ENCODE measurements around the gene TDRD3.

Gene TDRD3

DNA sequence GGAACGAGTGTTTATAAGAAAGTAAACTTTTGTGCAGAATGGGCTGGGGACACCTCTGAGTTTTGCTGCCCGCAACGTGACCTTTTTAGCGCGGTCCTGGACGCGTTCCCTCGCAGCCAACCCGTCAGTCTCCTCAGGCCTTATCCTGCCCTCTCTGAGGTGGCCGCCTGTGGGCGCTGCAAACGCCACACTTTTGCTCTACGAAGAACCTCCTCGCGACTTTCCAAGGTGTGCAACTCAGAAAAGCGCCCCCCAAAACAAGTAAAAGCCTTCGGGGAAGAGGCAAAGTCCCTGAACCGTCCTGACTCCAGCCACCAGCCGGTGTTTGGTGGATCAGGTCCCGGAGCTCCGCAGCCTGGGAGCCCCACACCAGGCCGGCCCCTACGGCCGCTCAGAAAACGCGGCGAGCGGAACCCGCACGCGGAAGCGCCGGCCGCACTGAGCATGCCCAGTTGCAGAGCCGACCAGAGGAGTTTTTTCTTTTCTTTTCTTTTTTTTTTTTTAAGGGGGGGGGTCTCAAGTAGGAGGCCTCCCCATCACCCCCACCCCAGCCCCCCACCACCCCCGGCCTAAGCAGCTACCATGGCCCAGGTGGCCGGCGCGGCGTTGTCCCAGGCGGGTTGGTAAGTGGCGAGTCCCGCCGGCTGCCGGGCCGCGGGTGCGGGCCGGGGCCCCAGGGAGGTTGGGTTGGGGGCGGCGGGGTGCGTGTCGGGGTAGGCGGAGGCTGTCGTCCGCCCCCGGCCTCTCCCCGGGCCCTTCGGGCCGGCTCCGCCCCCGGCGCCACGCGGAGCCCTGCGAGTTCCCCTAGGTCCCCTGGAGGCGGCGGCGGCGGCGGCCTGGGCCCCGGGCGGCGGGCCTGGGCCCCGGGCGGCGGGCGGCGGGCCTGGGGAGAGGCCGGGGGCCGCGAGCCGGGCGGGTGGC is at the start of gene TDRD3:
TSS of gene TDRD3 (plus strand) at position 438 of the 921 bp plus-strand sequence. CDS start at position 583, 145 bp downstream.
- DNase-seq = peak; percentile 92

DNA sequence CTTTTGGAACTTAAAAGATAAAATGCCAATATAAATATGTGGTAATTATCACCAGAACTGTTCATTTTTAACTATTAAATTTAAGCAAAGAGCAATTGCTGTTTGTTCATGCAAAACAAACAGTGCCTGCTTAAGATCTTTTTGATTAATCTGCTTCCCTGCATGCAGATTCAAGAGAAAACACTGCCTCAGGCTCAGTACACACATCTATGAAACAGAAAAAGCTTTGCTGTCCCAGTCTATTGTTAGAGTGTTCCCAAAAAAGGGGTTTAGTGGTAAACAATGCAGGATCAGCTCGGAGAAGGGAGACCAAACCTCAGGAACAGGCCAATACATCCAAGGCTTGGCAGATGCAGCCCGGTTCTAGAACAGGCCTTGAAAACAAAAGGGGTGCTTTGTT is 49.3 kb upstream of the TDRD3 start:
- no peak for DNase-seq

DNA sequence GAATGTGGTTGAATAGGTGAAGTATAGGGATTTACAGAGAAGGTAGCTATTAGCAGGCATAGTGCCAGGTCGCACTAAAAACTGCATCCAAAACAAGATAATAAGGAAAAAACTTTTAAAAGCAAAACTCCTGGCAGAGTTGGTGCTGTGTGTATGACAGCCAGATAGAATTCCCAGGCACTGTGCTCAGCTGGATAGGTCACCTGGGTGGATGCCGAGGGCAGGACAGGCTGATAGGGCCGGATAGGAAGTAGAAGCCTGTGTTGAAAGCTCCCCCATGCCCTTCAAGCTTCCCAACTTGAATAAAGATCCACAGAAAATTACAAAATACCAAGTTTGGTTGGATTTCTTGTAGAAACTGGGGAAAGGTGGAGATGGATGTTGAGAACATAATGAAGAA is 48.9 kb upstream of the TDRD3 start:
- no peak for DNase-seq

DNA sequence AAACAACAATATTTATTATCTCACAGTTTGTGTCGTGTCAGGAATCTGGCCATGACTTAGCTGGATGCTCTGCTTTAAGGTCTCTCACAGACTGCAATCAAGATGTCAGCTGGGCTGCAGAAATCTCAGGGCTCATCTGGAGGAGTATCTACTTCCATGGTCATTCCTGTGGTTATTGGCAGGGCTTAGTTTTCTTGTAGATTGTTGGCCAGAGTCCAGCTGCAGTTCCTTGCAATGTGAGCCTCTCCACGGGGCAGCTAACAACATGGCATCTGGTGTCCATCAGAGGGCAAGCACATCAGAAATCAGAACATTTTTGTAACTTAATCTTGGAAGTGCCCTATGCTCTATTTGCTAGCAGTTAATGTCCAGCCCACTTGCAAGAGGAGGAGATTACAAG is 45.7 kb upstream of the TDRD3 start:
- peak; percentile 21 for DNase-seq

DNA sequence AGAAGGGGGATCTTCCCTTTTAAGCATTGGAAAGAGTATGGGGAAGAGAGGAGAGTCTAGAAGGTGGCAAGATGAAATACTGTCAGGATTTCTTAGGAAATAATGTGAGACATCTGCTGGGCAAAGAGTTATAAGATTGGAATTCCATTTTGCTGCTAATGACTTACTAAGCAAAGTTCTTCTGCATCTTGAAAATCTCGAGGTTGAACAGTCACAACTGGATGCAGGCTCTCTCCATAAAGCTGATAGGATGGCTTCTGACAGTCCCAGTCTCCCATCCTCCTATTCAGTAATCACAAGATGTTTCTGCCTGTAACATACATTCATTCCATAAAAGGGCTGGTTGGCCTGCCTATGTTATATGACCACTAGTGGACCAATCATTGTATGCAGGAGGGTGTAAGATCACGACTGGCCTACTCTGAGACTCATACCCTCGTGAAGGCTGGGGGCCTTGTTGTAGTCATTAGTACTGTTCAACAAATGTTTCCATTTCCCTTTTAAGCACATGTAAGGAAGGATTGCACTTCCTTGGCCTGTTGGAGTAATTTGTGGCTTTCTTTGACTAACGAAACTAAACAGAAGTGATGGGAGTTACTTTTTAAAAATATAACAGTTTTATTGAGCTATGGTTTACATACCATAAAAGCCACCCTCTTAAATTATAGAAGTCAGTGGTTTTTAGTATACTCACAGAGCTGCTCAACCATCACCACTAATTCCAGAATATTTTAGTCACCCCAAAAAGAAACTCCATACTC is 45.0 kb upstream of the TDRD3 start:
- DNase-seq = no peak

DNA sequence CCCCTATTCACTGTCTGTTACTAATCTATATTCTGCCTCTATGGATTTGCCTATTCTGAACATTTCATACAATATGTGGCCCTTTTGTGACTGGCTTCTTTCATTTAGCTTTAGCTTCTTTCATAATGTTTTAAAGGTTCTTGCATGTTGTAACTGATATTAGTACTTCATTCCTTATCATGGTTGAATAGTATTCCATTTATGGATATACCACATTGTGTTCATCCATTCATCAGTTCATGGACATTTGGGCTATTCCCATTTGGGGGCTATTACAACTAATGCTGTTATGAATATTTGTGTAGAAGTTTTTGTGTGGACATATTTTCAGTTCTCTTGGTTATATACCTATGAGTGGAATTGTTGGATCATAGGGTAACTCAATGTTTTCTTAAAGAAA is 44.4 kb upstream of the TDRD3 start:
- DNase-seq = no peak

DNA sequence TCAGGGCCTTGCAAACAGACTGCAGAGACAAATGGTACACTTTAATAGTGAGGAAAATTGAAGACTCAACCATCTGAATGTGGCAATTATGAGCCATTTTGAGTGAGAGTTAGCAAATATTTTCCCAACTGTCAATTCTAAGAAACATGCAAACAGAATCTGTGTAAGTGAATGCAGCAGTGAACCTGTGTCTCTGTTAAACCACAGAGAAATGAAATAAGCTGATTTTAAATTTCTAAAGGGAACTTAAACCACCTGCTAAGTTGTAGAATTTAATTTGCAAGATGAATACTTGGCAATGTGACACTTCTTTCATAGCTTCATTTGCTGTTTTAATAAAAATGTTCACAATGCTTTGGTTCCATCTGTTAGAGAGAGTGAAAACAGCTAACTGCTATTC is 42.0 kb upstream of the TDRD3 start:
- no peak for DNase-seq

DNA sequence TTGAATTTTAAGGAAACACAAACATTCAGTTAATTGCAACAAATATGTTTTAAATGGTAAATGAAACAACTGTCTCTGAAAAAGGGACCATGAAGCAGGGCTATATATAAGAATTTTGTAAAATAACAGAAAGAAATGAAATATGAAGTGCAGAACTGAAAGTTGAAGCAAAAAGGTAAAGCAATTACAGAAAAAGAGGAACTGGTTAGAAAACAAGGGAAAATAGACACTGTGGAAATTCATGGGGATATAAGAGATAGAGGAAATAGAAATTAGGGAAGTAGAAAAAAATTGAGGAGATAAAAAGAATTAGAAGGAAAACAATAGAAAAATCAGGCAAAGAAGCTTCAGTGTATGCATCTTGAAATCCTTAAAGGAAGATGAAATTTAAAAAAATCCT is 40.0 kb upstream of the TDRD3 start:
- DNase-seq = peak; percentile 34

DNA sequence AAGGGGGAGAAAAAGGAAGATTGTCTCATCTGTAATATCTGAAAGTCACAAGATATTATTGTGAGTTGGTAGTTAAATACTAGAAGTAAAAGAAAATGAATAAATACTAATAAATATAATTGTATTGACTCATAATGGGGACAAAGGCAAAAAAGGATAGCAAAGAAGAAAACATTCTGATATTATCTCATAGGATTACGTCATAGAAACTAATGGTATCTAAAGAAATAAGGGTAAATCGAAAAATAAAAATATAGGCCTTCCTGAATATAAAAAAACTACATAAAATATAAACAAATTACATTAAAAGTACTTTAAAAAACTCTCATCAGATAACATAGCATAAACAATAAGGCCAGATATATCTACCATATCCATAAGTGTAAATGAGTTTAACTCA is 38.6 kb upstream of the TDRD3 start:
- no peak for DNase-seq

DNA sequence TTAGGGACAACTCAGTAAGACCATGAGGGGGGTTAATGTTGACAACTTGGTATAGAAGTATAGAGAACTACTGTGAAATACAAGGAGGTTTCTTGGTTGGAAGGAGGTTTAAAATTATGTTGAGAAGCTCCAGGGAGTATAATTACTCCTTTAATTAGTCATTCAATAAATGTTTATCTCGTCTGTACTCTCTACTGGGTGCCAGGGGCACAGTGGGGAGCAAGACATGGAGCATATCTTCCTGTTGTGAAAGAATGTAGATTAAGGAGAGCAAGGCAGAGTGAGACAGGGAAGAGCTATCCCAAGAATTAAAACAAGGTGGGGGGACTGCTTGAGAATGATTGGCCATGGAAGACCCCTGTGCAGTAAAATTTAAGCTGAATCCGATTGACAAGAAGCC is 33.7 kb upstream of the TDRD3 start:
- DNase-seq = no peak

DNA sequence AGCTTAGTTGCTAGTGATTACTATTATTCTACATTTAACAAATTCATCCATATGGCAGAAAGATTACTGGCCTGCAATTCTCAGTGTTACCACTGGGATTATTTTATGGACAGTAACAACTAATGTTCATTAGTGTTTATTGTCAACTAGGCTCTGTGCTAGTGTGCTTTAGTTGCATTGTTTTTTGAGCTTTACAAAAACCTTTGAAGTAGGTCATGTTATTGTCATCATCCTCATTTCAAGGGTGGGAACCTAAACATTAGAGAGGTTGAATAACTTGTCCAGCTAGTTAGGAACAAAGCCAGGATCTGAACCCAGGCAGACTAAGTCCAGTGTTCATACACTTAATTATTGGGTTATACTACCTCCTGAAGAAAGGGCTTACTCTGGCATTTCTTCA is 27.8 kb upstream of the TDRD3 start:
- peak; percentile 27 for DNase-seq

DNA sequence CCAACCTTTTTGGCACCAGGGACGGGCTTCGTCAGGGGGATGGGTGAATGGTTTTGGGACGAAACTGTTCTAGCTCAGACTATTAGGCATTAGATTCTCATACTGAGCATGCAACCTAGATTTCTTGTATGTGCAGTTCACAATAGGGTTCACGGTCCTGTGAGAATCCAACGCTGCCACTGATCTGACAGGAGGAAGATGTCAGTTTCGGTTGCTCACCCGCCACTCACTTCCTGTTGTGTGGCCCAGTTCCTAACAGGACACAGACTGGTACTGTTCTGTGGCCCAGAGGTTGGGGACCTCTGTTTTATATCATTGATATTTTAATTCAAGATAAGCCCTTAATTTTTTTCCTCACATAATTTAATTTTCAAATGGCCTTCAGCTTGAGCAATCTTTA is 26.7 kb upstream of the TDRD3 start:
- no peak for DNase-seq

DNA sequence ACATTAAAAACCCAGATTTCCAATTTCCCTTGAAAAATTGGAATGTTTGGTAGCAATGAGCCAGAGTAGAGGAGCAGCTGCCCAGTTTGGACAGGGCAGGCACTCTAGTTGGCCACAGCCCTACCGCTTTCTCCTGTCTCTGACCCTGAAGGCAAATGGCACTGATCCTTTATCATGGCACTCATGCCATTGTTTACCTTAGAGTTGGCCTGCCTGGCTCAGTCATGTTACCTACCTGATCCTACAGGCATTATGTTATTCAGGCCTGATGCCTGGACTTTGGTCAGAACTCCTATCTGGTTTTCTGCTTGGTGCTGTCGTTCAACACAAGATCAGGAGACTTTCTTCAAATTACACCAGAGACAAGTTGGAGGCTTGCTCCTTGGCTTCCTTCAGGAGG is 24.9 kb upstream of the TDRD3 start:
- no peak for DNase-seq

DNA sequence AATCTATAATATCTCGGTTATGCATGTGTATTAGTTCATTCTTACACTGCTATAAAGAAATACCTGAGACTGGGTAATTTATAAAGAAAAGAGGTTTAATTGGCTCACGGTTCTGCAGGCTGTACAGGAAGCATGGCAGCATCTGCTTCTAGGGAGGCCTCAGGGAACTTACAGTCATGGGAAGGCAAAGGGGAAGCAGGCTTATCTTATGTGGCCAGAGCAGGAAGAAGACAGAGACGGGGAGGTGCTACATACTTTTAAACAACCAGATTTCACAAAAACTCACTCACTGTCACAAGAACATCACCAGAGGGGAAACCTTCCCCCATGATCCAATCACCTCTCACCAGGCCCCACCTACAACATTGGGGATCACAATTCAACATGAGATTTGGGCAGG is 17.7 kb upstream of the TDRD3 start:
- peak; percentile 66 for DNase-seq

DNA sequence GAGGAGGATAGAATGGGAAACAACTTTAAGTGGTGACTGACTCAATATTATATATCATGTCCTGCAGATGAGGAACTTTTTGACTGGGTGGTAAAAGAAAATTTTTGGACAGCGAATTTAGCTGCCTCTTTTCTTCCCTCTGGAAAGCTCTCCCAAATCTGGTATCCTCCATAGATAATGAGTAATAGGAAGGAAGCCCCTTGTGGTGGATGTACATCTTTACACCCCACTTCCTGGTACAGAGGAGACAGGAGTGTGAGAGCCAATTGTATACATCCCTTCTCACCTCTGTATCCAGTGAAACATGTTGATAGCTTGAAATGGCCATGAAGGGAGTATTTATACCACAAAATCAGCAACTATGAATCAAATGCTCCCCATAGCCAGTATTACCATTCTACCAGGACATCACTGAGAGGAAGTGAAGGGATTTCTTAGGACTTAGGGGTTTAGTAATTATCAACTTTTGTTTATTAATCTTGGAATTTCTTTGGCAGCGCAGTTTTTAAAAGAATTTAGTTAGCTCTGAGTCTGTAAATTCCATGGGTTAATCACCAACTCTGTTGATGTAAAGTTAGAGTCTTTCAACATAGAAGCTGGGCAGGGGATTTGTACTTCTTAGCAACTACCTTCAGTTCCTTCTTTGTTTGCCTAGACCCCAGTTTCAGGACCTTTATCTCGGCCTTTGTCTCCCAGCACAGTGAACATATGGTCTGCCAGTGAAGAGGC is 17.0 kb upstream of the TDRD3 start:
- DNase-seq = no peak

DNA sequence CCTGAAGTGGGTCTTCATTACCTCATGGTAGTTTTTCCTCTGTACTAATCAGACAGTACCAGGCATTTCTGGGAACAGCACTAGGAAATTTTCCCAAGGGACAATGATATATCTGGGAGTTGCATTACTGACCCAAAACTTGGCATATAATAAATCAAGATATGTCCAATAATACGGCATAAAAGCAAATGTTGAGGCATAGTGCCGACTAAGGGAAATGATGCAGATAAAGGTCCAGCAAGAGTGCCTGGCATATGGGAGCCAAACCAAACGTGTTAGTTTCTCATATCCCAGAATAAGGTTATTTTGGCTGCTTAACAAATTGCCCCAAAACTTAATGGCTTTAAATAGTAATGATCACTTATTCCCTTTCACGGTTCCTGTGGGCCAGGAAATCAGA is 12.1 kb upstream of the TDRD3 start:
- no peak for DNase-seq

DNA sequence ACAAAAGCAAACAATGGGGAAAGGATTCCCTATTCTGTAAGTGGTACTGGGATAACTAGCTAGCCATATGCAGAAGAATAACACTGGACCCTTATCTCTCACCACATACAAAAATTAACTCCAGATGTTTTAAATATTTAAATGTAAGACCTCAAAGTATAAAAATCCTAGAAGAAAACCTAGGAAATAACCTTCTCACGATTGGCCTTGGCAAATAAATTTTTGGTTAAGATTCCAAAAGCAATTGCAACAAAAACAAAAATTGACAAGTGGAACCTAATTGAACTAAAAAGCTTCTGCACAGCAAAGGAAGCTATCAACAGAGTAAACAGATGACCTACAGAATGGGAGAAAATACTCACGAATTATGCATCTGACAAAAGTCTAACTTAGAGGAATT is 10.8 kb upstream of the TDRD3 start:
- DNase-seq = no peak

DNA sequence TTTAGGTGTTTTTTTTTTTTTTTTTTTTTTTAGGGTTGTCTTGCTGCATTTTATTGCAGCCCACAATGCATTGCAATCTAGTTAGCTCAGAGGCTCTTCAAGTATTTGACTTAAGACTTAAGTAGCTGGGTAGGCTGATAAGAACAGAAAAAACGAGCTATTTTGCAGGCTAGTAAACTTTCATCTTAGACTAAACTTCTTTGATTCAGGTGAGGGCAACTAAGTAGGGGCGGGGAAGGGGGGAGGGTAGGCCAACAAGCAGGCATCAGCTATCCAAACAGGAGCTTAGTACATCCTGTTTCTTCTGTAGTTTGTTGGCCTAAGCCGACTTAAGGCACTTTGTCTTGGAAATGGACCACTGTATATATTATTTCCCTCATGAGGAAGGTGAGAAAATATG is 4.9 kb upstream of the TDRD3 start:
- no peak for DNase-seq

DNA sequence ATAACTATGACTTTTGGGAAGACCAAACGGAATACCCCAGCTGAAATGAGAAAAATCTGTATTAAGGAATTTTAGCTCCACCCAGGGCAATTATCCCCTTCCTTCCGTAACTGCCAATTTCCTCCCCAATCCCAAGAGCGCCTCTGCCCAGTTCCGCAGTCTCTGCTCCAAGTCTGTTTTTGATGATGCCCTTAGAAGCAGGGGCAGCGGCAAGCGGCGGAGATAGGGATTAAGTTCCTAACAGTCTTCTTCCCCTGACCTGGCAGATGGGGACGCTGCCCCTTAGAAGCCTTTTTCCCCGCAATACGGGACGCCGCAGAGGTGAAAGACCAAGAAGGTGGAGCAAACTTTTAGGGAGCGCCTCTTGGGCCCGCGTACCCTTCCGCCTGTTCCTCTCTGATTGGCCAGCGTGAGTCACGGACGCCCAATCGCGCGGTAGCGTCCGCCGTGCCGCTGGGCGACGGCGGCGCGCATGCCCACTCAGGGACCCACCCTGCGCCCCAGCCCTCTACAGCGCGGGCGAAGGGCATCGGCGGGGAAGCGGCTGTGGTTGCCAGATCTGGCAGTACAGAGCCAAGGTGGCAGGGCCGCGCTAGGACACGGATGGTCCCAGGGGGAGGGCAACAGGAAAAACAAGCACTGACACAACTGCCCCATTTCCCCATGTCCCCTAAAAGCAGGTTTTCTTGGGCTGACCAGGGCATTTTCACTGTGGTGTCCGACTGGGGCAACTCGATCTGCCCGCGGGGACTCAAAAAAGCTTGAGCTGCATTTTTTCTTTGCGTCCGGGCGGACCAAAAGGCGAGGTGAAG is 843 bp upstream of the TDRD3 start:
- peak; percentile 95 for DNase-seq

DNA sequence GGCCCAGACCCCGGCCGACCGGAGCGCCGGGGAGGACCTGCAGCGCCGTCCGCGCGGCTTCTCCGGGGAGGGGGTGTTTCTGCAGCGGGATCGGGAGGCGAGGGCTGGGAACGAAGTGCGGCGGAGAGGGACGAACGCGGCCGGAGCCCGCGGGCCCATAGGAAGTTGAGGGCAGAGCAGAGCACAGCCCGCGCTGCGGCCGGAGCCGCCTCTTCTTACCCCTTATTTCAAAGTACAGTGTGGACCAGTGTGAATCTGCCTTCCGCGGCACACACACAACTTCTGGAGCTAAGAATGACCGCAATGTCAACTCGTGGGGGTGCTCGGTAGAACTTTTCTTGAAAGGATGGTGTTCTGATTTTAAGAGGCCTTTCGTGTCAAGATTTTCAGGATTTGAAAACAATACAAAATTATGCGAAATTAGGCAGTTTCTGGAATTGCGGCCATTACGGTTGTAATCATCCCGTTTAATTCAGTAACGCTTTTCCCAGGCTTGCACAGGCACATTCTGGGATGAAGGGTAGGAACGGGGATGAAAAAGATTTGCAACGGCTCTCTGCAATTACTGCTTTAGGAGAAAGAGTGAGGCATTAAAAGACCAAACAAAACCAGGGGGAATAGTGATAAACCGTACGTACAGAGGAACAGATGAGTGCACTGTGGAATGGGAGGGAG is 821 bp downstream of the TDRD3 start:
- DNase-seq = peak; percentile 72

DNA sequence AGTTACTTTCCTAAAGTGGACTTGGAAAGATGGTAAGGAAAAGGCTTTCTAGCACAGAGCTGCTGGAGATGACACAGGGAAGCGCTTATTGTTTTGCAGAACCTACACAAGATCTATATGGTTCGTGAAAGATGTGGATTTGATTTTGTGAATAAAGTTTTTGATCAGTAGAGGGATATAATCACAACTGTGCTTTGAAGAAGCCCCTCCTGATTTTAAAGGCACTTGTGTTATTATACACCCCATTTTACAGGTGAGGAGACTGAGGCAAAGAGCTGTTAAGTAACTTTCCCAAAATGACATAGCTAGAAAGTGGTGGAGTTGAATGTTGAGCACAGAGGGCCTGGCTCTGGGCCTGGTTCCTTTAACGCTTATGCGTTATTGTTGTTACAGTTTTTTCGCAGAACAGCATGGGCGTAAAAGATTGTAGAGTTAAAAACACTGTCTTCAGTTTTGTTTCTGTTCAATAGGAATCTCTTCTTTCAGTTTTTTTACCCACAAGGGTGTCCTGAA is 1.4 kb downstream of the TDRD3 start:
- peak; percentile 70 for DNase-seq
